ENCODE data around the gene CD151.

CD151 gene

GRCh38 chr11:827897-828192 is 4.9 kb upstream of the CD151 start, which contains the start of gene CRACR2B:
TSS of gene CRACR2B (plus strand) at chr11:827919. CDS start at chr11:828608, 689 bp downstream.
- DNase-seq (ENCODE audit: low read depth in 2 of 2, low spot score in 1 of 2): no peak

- DNase-seq (ENCODE audit: low read depth in 2 of 2, low spot score in 1 of 2): no peak
Observed at GRCh38 chr11:828506-829175, 4.1 kb upstream of the CD151 start.

- no peak for DNase-seq (ENCODE audit: low read depth in 2 of 2, low spot score in 1 of 2)
Observed at GRCh38 chr11:829176-829846, 3.4 kb upstream of the CD151 start.

- DNase-seq (ENCODE audit: low read depth in 2 of 2, low spot score in 1 of 2): no peak
Observed at GRCh38 chr11:829847-830294, 2.9 kb upstream of the CD151 start.

- no peak for DNase-seq (ENCODE audit: low read depth in 2 of 2, low spot score in 1 of 2)
Observed at GRCh38 chr11:830295-831117, 2.2 kb upstream of the CD151 start.

- no peak for DNase-seq (ENCODE audit: low read depth in 2 of 2, low spot score in 1 of 2)
Observed at GRCh38 chr11:831118-831864, 1.5 kb upstream of the CD151 start.

- DNase-seq (ENCODE audit: low read depth in 2 of 2, low spot score in 1 of 2): no peak
Observed at GRCh38 chr11:831961-832528, 707 bp upstream of the CD151 start.

- DNase-seq (ENCODE audit: low read depth in 2 of 2, low spot score in 1 of 2): no peak
Observed at GRCh38 chr11:833114-833791, 501 bp downstream of the CD151 start.

GRCh38 chr11:833849-834311 is 1.1 kb downstream of the CD151 start:
- DNase-seq (ENCODE audit: low read depth in 2 of 2, low spot score in 1 of 2): no peak

- no peak for DNase-seq (ENCODE audit: low read depth in 2 of 2, low spot score in 1 of 2)
Observed at GRCh38 chr11:834371-835316, 1.9 kb downstream of the CD151 start.

- DNase-seq (ENCODE audit: low read depth in 2 of 2, low spot score in 1 of 2): no peak
Observed at GRCh38 chr11:836274-836673, 3.5 kb downstream of the CD151 start.

GRCh38 chr11:836700-837099 is 3.9 kb downstream of the CD151 start:
- no peak for DNase-seq (ENCODE audit: low read depth in 2 of 2, low spot score in 1 of 2)

GRCh38 chr11:837189-837989 is 4.6 kb downstream of the CD151 start:
- no peak for DNase-seq (ENCODE audit: low read depth in 2 of 2, low spot score in 1 of 2)

GRCh38 chr11:837990-838307 is 5.2 kb downstream of the CD151 start:
- DNase-seq (ENCODE audit: low read depth in 2 of 2, low spot score in 1 of 2): no peak

GRCh38 chr11:838441-839279 is 5.9 kb downstream of the CD151 start:
- no peak for DNase-seq (ENCODE audit: low read depth in 2 of 2, low spot score in 1 of 2)

GRCh38 chr11:839280-839623 is 6.5 kb downstream of the CD151 start:
- no peak for DNase-seq (ENCODE audit: low read depth in 2 of 2, low spot score in 1 of 2)

GRCh38 chr11:839875-840617 is 7.3 kb downstream of the CD151 start:
- DNase-seq (ENCODE audit: low read depth in 2 of 2, low spot score in 1 of 2): no peak
